Limb (tissue), 2 donors: ENCODE data around the gene LYSET.
A peak's percentile ranks its signal among the peaks of the same experiment; 100 is the strongest.
"Not testable (repeated sequence)": the region's sequence is repeated elsewhere in the genome, so short reads cannot be mapped to it uniquely, and the experiment has no call there.

Experiments used
- DNase-seq, 2 donors: peaks; one replicate each; pipeline ENCODE4 v3.0.0-alpha.2; 2016; ENCODE audit errors: extremely low spot score in 2 of 2

The LYSET gene

GRCh38 chr14:93168610-93169009 lies 16.5 kb upstream of the LYSET start:
- not testable (repeated sequence) for DNase-seq

DNA sequence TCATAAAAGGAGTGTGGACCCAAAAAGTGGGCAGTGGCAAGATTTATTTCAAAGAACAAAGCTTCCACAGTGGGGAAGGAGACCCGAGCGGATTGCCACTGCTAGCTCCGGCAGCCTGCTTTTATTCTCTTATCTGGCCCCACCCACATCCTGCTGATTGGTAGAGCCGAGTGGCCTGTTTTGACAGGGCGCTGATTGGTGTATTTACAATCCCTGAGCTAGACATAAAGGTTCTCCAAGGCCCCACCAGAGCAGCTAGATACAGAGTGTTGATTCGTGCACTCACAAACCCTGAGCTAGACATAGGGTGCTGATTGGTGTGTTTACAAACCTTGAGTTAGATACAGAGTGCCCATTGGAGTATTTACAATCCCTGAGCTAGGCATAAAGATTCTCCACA lies 15.5 kb upstream of the LYSET start:
- DNase-seq: not testable (repeated sequence)

GRCh38 chr14:93170141-93170540 lies 15.0 kb upstream of the LYSET start:
- DNase-seq: not testable (repeated sequence)

DNA sequence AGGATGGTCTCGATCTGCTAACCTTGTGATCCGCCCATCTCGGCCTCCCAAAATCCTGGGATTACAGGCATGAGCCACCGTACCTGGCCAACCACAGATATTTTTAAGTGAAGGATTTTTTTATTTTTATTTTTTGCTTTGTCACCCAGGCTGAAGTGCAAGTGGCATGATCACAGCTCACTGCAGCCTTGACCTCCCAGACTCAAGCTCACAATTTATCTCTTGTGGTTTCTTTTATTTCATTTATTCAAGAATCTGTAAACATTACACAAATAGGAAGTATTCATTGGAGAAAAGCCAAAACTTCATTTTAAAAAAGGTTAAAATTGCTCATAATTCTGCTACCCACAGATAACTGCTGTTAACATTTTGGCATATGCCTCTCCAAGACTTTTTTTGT lies 13.7 kb upstream of the LYSET start:
- no peak for DNase-seq

GRCh38 chr14:93173943-93174395 lies 11.1 kb upstream of the LYSET start:
- DNase-seq: no peak

- DNase-seq: not testable (repeated sequence)
Observed at GRCh38 chr14:93174731-93175130, 10.4 kb upstream of the LYSET start.

DNA sequence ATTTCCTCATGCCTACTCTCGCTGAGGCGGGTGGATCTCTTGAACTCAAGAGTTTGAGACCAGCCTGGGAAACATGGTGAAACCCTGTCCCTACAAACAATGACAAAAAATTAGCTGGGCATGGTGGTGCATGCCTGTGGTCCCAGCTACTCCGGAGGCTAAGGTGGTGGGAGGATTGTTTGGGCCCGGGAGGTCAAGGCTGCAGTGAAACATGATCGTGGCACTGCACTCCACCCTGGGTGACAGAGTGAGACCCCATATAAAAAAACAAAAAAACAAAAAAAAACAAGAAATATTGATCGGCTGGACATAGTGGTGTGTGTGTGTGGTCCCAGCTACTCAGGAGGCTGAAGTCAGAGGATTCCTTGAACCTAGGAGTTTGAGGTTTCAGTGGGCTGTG lies 9.6 kb upstream of the LYSET start:
- DNase-seq: no peak

DNA sequence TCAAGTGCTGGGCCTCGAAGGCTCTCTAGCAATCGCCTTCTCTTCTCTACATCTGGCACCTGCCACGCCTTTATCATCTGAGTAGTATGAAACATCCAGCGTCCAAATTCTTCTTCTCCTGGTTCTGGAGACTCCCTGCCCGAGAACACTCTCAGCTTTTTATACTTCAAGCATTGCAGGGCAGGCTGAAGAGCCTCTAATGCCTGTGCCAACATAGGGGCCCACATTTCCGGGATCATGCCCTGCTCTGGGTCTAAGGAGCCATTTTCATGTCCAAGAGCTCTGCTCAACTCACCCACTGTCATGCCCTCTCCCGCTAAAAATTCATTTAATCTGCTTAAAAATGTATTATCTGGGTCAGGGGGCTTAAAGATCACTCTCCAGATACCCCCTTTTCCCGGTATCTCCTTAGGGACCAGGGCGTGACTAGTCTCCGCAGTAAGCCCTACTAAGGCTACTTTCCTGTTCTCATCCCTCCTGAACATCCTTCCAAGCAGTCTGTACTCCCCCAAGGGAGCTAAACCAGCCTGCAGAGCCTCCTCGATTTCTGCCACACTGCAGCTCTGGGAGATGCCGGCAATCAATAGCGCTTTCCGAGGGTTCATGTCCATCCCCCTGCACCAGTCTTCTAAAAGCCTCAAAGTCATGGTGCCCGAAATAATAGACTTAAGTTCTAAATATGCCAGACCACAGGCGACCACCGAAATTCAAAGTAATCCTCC lies 1.4 kb upstream of the LYSET start:
- DNase-seq: no peak

DNA sequence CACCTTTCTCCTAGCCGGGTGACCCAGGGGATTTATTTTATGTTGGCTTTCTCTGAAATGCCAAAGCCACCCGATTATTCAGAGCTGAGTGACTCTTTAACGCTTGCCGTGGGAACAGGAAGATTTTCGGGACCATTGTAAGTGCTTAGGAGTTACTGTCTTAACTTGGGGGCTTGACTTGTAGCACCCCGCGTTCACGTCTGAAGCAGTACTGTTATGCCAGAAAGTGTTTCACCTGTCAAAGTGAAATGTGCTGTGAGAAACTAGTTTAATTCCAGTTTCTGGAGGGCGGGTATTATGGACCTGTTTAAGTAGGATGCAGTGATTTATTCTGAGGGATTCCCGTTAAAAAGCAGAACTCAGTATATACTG lies 218 bp downstream of the LYSET start:
- DNase-seq: no peak

DNA sequence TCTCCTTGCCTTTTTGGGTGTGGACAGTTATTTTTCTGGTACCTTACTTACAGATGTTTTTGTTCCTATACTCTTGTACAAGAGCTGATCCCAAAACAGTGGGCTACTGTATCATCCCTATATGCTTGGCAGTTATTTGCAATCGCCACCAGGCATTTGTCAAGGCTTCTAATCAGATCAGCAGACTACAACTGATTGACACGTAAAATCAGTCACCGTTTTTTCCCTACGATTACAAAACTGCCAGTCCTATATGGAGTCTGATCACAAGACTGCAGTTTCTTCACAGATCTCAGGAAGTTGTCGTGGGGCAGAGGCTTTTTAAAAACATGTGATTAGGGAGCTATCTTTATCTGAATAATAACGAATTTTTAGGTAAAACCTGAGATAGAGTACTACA lies 1.3 kb downstream of the LYSET start:
- no peak for DNase-seq

GRCh38 chr14:93186956-93187355 lies 1.8 kb downstream of the LYSET start:
- DNase-seq: no peak

- no peak for DNase-seq
Observed at GRCh38 chr14:93195316-93195999, 10.3 kb downstream of the LYSET start.

DNA sequence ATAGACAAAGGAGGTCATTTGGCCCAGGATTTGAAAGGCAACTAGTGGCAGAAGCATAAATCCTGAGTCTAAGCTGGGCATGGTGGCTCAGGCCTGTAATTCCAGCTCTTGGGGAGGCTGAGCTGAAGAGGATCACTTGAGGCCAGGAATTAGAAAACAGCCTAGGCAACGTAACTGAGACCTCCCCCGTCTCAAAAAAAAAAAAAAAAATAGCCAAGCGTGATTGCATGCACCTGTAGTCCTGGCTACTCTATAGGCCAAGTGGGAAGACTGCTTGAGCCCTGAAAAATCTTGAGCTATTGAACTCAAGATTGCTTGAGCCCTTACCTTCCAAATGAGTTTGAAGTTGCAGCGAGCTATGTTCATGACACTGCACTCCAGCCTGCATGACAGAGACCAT lies 13.9 kb downstream of the LYSET start:
- no peak for DNase-seq

DNA sequence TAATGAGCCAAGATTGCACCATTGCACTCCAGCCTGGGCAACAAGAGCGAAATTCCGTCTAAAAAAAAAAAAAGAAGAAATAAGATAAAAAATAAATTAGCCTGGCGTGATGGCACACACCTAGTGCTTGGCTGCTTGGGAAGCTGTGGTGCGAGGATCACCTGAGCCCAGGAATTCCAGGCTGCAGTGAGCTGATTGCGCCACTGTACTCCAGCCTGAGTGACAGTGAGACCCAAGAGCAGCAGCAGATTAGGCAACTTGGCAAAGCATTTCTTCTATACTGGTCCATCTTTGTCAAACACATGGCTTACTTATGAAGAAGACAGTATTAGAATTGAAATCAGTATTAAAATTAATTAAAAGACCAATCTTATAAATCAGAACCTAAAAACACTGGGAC lies 15.4 kb downstream of the LYSET start:
- DNase-seq: no peak

- DNase-seq: no peak
Observed at GRCh38 chr14:93201155-93201704, 16.1 kb downstream of the LYSET start.

- DNase-seq: peak; percentile 97 to 100
Observed at GRCh38 chr14:93206793-93207467, 21.8 kb downstream of the LYSET start, which contains the start of the genes GON7 and UBR7. Gene GON7, minus strand, starts transcription at chr14:93207065. Its CDS starts 28 bp downstream, at chr14:93207037. Gene UBR7, plus strand, starts transcription at chr14:93207256. Its CDS starts 36 bp downstream, at chr14:93207292.

GRCh38 chr14:93207468-93208308 lies 22.6 kb downstream of the LYSET start:
- DNase-seq: peak; percentile 25 to 77

GRCh38 chr14:93212432-93212831 lies 27.3 kb downstream of the LYSET start:
- no peak for DNase-seq

GRCh38 chr14:93214598-93214997 lies 29.5 kb downstream of the LYSET start:
- no peak for DNase-seq

GRCh38 chr14:93219103-93219726 lies 34.1 kb downstream of the LYSET start:
- DNase-seq: peak; percentile 32 to 39

- no peak for DNase-seq
Observed at GRCh38 chr14:93220509-93220908, 35.4 kb downstream of the LYSET start.
